CD4-positive, alpha-beta T cell treated with Interleukin-6 at 100 ng/mL for 8 hours (primary cell): ENCODE measurements around the gene CACNG8.
"Not testable (repeated sequence)": the region's sequence is repeated elsewhere in the genome, so short reads cannot be mapped to it uniquely, and the experiment has no call there.

Experiments used
- DNase-seq: peaks from one replicate; pipeline ENCODE4 v3.0.0-alpha.2; 2020; ENCODE audit warnings: mixed read lengths, low spot score

The CACNG8 gene

DNA sequence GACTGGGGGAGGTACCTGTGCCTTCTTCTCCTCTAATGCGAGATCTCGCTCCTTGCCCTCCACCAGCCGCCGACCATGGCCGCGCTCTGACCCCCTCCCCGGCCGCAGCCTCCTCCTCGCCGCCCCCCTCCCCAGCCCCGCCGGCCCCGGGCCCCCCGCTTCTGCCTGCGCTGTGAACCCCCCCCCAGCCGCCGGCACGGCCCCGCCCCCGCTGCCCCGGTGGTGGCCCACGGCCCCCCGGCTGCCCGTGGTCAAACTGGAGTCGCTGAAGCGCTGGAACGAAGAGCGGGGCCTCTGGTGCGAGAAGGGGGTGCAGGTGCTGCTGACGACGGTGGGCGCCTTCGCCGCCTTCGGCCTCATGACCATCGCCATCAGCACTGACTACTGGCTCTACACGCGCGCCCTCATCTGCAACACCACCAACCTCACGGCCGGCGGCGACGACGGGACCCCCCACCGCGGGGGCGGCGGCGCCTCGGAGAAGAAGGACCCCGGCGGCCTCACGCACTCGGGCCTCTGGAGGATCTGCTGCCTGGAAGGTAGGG, at the start of gene CACNG8:
Gene CACNG8, plus strand, starts transcription at position 51 of the 545 bp plus-strand sequence.
- DNase-seq, result no peak

GRCh38 chr19:53915000-53915399, 47.7 kb upstream of the CACNG8 start:
- no peak for DNase-seq

- DNase-seq, result no peak
Measured at GRCh38 chr19:53916004-53916403, 46.7 kb upstream of the CACNG8 start.

DNA sequence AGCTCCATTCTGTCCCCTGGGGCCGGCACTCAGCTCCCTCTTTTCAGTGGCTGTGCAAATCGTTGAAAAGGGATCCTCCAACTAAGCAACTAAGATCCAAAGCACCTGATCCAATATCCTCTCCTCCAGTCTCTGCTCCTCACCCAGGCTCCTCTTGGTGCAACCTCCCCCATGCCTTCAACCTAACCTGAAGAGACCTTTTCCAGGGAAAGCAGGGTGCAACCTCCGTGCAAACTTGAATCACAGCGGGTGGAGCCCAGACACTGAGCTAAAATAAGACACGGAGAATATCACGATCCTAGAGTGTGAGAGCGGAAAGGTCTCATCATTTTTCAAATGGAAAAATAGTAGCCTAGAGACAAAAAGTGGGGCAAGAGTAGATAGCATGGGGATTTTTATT, 45.4 kb upstream of the CACNG8 start:
- DNase-seq, result no peak

DNA sequence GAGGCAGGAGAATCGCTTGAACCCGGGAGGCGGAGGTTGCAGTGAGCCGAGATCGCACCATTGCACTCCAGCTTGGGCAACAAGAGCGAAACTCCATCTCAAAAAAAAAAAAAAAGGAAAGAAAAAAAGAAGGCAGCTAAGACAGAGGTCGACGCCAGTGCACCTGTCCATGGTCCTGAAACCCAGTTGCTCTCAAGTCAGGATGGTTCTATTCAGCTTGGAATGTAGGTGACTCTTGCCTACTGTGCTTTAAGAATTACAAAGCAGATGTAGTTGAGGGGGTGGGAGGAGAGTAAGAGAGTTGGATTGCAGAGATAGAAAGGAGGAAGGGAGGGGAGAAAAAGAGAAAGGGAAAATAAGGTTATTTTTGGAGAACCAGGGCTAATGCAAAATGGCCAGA, 35.0 kb upstream of the CACNG8 start:
- no peak for DNase-seq

GRCh38 chr19:53936029-53936428, 26.7 kb upstream of the CACNG8 start:
- DNase-seq, result no peak

DNA sequence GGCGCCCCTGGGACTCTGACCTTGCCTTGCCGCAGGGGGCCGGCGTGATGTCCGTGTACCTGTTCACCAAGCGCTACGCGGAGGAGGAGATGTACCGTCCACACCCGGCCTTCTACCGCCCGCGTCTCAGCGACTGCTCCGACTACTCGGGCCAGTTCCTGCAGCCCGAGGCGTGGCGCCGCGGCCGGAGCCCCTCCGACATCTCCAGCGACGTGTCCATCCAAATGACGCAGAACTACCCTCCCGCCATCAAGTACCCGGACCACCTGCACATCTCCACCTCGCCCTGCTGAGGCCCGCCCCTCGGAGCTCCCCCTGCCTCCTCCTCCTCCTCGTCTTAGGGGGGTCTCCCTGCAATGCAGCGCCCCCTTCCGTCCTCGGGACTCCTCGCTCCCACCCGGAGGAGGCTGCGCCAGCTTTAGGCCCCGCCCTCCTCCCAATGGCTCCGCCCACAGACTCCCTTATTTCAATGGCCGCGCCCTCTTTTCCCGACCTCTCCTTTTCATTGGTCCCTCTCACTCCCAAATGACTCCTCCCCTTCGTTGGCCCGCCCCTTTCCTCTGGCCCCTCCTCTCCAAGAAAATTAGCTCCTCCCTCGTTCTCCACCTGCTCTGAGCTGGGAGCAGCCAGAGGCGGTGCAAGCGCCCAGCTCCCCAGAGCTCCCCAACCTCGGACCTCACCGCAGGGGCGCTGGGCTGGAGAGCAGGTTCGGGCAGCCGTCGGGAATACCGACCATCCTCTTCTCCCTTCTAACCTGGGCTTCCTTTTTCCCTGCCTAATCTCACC, 20.5 kb upstream of the CACNG8 start:
- DNase-seq, result no peak

- no peak for DNase-seq
Measured at GRCh38 chr19:53944416-53944815, 18.3 kb upstream of the CACNG8 start.

GRCh38 chr19:53944933-53945332, 17.8 kb upstream of the CACNG8 start:
- DNase-seq, result no peak

DNA sequence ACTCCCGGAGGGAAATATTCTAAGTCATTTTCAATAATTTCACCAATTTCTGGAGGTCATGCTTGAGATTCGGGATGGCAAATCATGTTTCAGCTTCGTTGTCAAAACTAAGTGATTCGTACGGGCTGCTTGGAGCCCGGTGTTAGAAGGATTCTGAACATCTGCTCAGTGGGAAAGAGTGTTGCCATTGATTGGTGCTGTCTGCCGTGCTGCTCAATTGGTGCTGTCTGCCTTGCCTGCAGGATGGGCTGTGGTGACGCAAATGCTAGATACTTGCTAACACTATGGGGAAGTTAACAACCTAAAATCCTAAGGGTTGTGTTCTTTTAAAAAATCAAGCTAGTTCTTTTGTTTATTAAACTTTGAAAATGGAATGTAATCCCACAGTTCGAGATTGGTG, 17.3 kb upstream of the CACNG8 start:
- no peak for DNase-seq

DNA sequence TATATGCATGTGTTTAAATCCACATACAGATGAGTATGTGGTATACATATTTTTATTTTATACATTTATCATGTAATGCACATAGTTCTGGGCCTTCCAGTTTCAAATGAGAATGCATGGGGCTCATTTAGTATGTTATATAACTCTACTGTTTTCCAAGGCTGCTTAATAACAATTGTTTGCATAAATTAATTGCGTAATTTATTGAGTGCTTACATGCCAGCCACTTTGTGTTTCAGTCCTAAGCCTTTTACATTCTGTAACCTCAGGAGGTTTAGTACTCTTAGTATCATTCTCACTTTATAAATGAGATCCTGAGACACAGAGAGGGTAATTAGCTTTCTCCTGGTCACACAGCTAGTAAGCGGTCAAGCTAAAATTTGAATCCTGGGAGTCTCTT, 16.7 kb upstream of the CACNG8 start:
- DNase-seq, result no peak

DNA sequence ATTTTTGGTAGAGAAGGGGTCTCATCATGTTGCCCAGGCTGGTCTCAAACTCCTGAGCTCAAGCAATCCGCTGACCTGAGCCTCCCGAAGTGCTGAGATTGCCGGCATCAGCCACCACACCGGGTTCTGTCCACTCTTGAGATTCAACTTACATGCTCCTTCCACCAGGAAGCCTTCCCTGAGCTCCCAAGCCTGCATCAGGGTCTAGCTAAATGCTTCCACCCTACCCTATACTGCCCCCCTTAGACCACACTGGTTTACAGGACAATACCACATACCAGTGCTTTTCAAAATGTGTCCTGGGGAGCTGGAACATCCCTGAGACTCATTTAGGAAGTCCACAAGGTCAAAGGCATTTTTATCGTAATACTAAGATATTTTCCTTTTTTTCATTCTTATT, 15.1 kb upstream of the CACNG8 start:
- DNase-seq, result no peak

DNA sequence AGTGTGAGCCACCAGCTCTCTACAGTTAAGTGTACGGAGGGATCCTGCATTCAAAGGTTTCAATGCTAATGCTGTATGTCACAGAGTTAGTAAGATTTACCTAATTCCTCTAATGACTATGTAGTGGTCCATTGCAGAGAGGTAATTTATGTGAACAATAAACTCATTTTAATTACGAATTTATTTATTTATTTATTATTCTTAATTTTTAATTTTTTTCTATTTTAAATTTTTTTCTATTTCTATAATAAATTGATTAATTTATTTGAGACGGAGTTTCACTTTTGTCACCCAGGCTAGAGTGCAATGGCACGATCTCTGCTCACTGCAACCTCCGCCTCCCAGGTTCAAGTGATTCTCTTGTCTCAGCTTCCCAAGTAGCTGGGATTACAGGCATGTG, 14.1 kb upstream of the CACNG8 start:
- not testable (repeated sequence) for DNase-seq

- DNase-seq, result no peak
Measured at GRCh38 chr19:53951436-53951835, 11.3 kb upstream of the CACNG8 start.

DNA sequence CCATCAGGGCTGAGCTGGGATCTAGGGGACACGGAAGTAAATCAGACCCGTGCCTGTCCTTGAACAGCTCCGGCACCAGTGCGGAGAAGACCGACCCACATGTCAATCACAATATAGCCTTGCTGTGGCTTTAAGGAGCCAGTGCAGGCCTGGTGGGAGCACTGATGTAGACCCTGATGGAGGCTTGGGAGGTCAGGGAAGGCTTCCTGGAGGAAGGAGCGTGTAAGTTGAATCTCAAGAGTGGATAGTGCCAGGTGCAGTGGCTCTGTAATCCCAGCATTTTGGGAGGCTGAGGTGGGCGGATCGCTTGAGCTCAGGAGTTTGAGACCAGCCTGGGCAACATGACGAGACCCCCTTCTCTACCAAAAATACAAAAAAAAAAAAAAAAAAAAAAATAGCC, 10.8 kb upstream of the CACNG8 start:
- no peak for DNase-seq

DNA sequence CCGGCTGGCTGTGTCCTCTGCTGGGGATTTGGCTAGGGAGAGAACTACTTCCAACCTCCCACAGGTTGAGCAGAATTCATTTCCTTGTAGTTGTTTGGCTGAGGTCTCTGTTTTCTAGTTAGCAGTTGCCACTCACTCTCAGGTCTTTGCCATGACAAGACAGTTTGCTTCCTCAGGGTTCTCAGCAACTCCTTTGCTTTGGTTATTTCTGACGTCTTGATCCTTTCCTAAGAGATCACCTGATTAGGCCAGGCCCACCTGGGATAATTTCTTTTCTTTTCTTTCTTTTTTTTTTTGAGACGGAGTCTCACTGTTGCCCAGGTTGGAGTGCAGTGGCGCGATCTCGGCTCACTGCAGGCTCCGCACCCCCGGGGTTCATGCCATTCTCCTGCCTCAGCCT, 9.4 kb upstream of the CACNG8 start:
- DNase-seq, result no peak

- no peak for DNase-seq
Measured at GRCh38 chr19:53957448-53958167, 5.1 kb upstream of the CACNG8 start.

DNA sequence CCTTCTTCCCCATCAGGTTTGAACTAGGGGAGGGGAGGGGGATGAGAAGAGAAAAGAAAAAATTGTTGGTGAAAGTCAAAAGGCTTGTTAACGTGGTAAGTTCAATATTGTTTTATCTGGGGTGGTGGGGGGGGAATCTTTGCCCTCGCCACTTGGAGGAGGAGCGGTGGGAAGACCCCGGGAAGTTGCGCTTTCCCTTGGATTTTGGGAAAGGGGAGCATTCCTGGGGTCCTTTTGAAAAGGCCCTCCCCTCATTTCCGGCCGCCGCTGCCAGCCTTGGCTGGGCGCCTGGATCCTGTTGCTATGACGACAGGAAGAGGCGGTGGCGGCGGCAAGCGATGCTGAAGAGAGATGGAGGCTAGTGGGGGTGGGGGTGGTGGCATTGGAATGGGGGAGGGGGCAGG, 4.6 kb upstream of the CACNG8 start:
- DNase-seq, result no peak

GRCh38 chr19:53958823-53959757, 3.6 kb upstream of the CACNG8 start:
- DNase-seq, result no peak

DNA sequence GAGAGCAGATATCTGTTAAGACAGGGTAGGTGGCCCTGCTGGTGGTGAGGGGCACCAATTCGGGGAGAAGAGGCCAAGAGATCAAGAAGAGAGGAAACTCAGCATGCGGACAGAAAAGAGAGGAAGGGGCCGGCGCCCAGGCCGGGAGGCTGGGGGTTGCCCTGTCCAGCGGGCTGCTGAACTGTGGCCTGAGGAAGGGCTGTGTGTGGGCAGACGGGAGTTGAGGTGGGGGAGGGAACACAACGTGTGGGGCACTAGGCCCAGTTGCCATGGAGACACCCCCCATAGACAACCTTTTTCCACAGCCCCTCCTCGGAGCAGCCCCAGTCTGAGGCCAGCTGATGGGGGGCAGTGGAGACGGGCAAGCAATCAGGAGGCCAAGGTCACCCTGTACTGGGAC, 2.5 kb upstream of the CACNG8 start:
- DNase-seq, result no peak

GRCh38 chr19:53960886-53961285, 1.9 kb upstream of the CACNG8 start:
- DNase-seq, result no peak
